ENCODE data around the gene ZNF219. TPM values are rescaled to one million over a fixed set of nuclear protein-coding genes. Genes with fewer than 3 reads are reported as not detected.

Gene ZNF219
- total RNA-seq, 1 experiment from 2014 or later = 6.0 TPM

- H3K9me3 ChIP-seq (ENCODE audit: low read length) = no peaks in the 10 kb centered on the region
- H3K4me1 ChIP-seq (ENCODE audit: insufficient read depth, low read length) = no peaks in the 10 kb centered on the region
- TF ChIP-seq CTCF (conservative IDR thresholded peaks at IDR 0.05; ENCODE audit: low read depth, low read length) = no peak
- no peak for TF ChIP-seq EZH2 (IDR thresholded peaks at IDR 0.05; ENCODE audit: low read length, unreplicated experiment)
- TF ChIP-seq EZH2phosphoT487 (IDR thresholded peaks at IDR 0.05; ENCODE audit: borderline replicate concordance, low read length) = no peak
- no peak overlapping the region for H3K27ac ChIP-seq (ENCODE audit: low read length)
- no peak overlapping the region for H3K4me3 ChIP-seq (ENCODE audit: low read length)
- ChIA-PET POLR2A (ENCODE audit: unreplicated experiment) (no interaction called here), CTCF (no interaction called here)
- no peak for ATAC-seq
- no peak overlapping the region for H3K4me2 ChIP-seq (ENCODE audit: low read length)
- no peak overlapping the region for H3K9ac ChIP-seq (ENCODE audit: low read length)
- no peak overlapping the region for H2AFZ ChIP-seq (ENCODE audit: low read length)
- no peaks in the 10 kb centered on the region for H3F3A ChIP-seq (ENCODE audit: low read length, unreplicated experiment)
- no peaks in the 10 kb centered on the region for H3K9me2 ChIP-seq (replicated peaks; ENCODE audit: low read length)
- H3K36me3 ChIP-seq (ENCODE audit: low read depth, low read length) = no peaks in the 10 kb centered on the region
- intact Hi-C loops (cut with micrococcal nuclease) = no loop called here
- no peak for DNase-seq
- BruUV-seq (replicated peaks) = no TSS peak
- H3K27me3 ChIP-seq (ENCODE audit: low read length) = peaks cover 7% of the 10 kb centered on the region; the same call in 1 of the 2 replicates
- no peaks in the 10 kb centered on the region for H4K20me1 ChIP-seq (ENCODE audit: low read length)
- H3K79me2 ChIP-seq (ENCODE audit: low read length) = no peaks in the 10 kb centered on the region
Observed at GRCh38 chr14:21083565-21084325, 14.7 kb downstream of the ZNF219 start.

GRCh38 chr14:21081521-21082142, 16.8 kb downstream of the ZNF219 start:
- Histone ChIP-seq H3K36me3 (ENCODE audit: low read depth, low read length) (no peaks in the 10 kb centered on the region), H2AFZ (ENCODE audit: low read length) (no peak overlapping the region)
- no peak for DNase-seq

More at GRCh38 chr14:21081521-21082142, 16.8 kb downstream of the ZNF219 start:
- BruUV-seq (replicated peaks) = no TSS peak
- peaks cover 7% of the 10 kb centered on the region; the same call in 1 of the 2 replicates for H3K27me3 ChIP-seq (ENCODE audit: low read length)
- no peaks in the 10 kb centered on the region for H3K9me3 ChIP-seq (ENCODE audit: low read length)
- no peak overlapping the region for H3K4me2 ChIP-seq (ENCODE audit: low read length)
- no peak overlapping the region for H3K9ac ChIP-seq (ENCODE audit: low read length)
- no peak overlapping the region for H3K4me3 ChIP-seq (ENCODE audit: low read length)
- H3K79me2 ChIP-seq (ENCODE audit: low read length) = no peaks in the 10 kb centered on the region
- H3K4me1 ChIP-seq (ENCODE audit: insufficient read depth, low read length) = no peaks in the 10 kb centered on the region
- TF ChIP-seq EZH2 (IDR thresholded peaks at IDR 0.05; ENCODE audit: low read length, unreplicated experiment) (no peak), EZH2phosphoT487 (IDR thresholded peaks at IDR 0.05; ENCODE audit: borderline replicate concordance, low read length) (no peak), CTCF (conservative IDR thresholded peaks at IDR 0.05; ENCODE audit: low read depth, low read length) (no peak)
- ChIA-PET CTCF (no interaction called here), POLR2A (ENCODE audit: unreplicated experiment) (no interaction called here)
- H3K27ac ChIP-seq (ENCODE audit: low read length) = no peak overlapping the region
- no peaks in the 10 kb centered on the region for H3K9me2 ChIP-seq (replicated peaks; ENCODE audit: low read length)
- ATAC-seq = no peak
- no peaks in the 10 kb centered on the region for H3F3A ChIP-seq (ENCODE audit: low read length, unreplicated experiment)
- intact Hi-C loops (cut with micrococcal nuclease) = no loop called here
- no peaks in the 10 kb centered on the region for H4K20me1 ChIP-seq (ENCODE audit: low read length)
